ENCODE data around the gene HAUS7.

HAUS7 gene

DNA sequence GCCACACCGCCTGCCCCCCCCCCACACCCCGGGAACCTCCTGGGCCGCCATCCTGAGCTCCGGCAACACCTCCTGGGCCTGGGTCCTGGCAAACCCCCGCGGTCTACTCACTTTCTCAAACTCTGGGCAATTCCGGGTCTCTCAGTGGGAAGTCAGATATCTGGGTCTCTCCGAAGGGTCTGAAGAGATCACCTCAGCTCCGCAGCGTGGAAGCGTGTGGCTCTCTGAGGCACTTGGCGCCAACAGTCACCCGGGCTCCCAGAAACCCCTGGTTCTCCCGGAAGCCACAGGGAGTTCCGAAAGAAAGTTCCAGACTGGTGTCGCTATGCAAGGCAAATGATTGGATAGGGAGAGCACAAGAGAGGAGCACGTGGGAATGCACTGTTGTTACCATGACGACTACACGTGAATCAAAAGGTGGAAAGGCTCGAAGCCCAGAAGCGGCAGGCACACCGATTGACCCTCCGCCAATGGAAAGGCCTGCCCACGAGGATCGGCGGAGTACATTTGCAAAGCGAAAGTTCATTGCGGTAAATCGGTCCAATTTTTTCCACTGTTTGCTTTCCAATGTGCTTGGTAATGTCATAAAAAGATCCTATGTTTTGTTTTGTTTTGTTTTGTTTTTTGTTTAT is 69.1 kb downstream of the HAUS7 start, which contains the start of gene PNMA6E:
PNMA6E (minus strand) TSS at position 218 of the 632 bp plus-strand sequence. CDS start 2,501 bp downstream, outside the sequence.
- TF ChIP-seq, protein P1, sequence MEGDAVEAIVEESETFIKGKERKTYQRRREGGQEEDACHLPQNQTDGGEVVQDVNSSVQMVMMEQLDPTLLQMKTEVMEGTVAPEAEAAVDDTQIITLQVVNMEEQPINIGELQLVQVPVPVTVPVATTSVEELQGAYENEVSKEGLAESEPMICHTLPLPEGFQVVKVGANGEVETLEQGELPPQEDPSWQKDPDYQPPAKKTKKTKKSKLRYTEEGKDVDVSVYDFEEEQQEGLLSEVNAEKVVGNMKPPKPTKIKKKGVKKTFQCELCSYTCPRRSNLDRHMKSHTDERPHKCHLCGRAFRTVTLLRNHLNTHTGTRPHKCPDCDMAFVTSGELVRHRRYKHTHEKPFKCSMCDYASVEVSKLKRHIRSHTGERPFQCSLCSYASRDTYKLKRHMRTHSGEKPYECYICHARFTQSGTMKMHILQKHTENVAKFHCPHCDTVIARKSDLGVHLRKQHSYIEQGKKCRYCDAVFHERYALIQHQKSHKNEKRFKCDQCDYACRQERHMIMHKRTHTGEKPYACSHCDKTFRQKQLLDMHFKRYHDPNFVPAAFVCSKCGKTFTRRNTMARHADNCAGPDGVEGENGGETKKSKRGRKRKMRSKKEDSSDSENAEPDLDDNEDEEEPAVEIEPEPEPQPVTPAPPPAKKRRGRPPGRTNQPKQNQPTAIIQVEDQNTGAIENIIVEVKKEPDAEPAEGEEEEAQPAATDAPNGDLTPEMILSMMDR (IDR thresholded peaks at IDR 0.05): no peak

DNA sequence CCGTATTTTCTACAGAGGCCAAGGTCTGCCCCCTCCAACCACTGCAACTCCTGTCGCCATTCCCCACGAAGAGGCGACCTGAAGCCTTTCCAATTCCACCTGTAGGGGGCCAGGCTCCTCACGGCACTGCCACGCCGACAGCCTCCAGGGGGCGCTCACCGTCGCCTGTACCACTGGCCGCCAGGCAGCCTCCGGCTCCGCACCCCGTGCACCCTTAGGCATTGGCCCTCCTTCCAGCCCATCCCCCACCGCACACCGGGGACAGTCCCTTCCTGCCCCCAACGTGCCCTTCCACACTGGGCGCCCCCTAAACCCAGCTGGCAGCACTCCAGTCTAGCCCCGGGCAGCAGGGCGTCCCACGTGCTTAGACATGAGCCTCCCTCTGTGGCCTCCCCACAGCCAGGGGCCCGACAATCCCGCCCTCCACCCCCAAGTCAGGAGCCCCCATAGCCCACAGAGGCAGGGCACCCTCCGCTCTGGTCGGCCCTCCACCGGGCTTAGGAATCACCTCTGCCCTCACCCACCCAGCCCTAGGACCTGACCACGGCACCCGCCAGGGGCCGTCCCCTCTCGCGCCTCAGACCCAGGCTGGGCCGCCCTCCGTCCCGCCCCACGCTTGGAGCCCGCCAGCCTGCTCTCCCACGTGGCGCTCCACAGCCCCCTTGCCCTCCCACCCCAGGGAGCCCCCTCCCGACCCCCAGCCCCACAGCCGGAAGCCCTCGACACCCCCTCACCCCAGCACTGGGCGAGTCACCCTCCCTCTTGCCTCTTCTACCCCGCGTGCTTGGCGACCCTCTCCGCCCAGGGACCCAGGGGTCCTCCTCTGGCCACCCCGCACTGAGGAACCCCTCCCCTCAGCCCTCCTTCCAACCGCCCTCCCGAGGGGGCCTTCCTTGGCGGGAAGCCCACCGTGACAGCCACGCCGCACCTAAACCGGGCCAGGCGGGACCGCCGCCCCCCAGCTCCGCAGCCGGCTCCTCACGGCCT is 69.9 kb downstream of the HAUS7 start:
- TF ChIP-seq, protein P1 (IDR thresholded peaks at IDR 0.05): peak; percentile 68

DNA sequence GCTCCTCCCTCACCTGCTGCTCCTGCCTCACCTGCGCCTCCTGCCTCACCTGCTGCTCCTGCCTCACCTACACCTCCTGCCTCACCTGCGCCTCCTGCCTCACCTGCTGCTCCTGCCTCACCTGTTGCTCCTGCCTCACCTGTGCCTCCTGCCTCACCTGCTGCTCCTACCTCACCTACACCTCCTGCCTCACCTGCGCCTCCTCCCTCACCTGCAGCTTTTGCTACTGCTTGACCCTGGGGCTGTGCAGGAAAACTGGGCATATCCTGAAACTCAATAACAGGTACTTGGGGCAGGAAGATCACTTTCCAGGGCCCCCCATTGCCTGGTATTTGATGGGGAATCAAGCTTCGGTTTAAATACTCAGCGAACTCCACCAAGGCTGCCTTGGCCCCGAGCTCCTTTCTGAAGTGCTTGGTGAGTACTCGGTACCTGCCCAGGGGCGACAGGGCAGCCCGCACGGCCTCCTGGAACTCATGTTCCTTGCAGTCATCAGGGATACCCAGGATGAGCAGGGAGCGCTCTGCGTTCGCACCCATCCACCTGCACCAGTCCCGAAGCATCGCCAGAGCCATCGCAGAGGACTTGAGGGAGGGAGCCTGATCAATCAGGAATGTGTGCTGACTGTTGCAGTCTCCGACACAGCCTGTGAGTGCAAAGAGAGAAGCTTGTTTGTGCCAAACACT is 72.0 kb downstream of the HAUS7 start:
- TF ChIP-seq, protein P1 (IDR thresholded peaks at IDR 0.05): no peak

All from LNCAP (cell line).